IMR-90 (cell line): ENCODE measurements around the gene LCE6A. TPM values are rescaled to one million over a fixed set of nuclear protein-coding genes. Genes with fewer than 3 reads are reported as not detected.

Experiments used
- ATAC-seq: fragments of 200-7000 bp; cut with Tn5 transposase; 2 replicates; pipeline ENCODE4 v1.9.1; 2020; ENCODE audit warnings: low read depth, mild to moderate bottlenecking, moderate library complexity
- BruUV-seq: library from RNA; stranded (reverse); fragments of 400-500 nt; replicated peaks from 2 replicates; lab custom pipeline; 2021; lab: Mats Ljungman, UMichigan
- CTCF ChIA-PET: fragments of 300-600 bp; formaldehyde crosslinking; extraction: SDS; loops from one replicate; lab custom pipeline; 2021; ENCODE audit warnings: antibody characterized with exemption; lab: Yijun Ruan, JAX
- POLR2A ChIA-PET: fragments of 300-600 bp; sonication (Branson Sonifier 250); formaldehyde crosslinking; loops from one replicate; lab custom pipeline; 2022; ENCODE audit warnings: antibody characterized with exemption; ENCODE audit not compliant: unreplicated experiment; lab: Charles Lee
- DNase-seq: peaks from one replicate; pipeline ENCODE4 v3.0.0; 2013
- H2AFZ ChIP-seq: replicated peaks from 2 replicates; pipeline ENCODE3; 2013; ENCODE audit warnings: low read length, mild to moderate bottlenecking; ENCODE audit not compliant: poor library complexity
- H2AK5ac ChIP-seq: 2 replicates; pipeline ENCODE4 v1.6.1; 2013; ENCODE audit warnings: low read depth, low read length, inconsistent platforms
- H2AK9ac ChIP-seq: replicated peaks from 2 replicates; pipeline ENCODE3; 2013; ENCODE audit warnings: mild to moderate bottlenecking, low read depth, low read length, moderate library complexity; ENCODE audit not compliant: poor library complexity
- H2BK120ac ChIP-seq: 2 replicates; pipeline ENCODE4 v1.6.1; 2013; ENCODE audit warnings: low read depth, low read length, inconsistent platforms
- H2BK15ac ChIP-seq: 3 replicates; pipeline ENCODE4 v1.6.1; 2013; ENCODE audit warnings: low read depth, low read length, inconsistent platforms
- H2BK20ac ChIP-seq: 2 replicates; pipeline ENCODE4 v1.6.1; 2013; ENCODE audit warnings: low read depth, mild to moderate bottlenecking, inconsistent platforms, low read length, moderate library complexity
- H2BK5ac ChIP-seq: 2 replicates; pipeline ENCODE4 v1.6.1; 2013; ENCODE audit warnings: mild to moderate bottlenecking, low read depth, low read length, inconsistent platforms; ENCODE audit not compliant: poor library complexity, severe bottlenecking
- H3K14ac ChIP-seq: replicated peaks from 2 replicates; pipeline ENCODE4 v1.6.1; 2013; ENCODE audit warnings: low read depth, low read length, inconsistent platforms
- H3K18ac ChIP-seq: 2 replicates; pipeline ENCODE4 v1.6.1; 2013; ENCODE audit warnings: low read depth, low read length, control low read depth
- H3K23ac ChIP-seq: 2 replicates; pipeline ENCODE4 v1.6.1; 2013; ENCODE audit warnings: low read depth, low read length, inconsistent platforms
- H3K27ac ChIP-seq: 2 replicates; pipeline ENCODE4 v1.5.1; 2013; ENCODE audit warnings: mild to moderate bottlenecking, control low read depth, low read length; ENCODE audit not compliant: insufficient read depth
- H3K27me3 ChIP-seq: 2 replicates; pipeline ENCODE4 v1.6.1; 2013; ENCODE audit warnings: low read length; ENCODE audit not compliant: control insufficient read depth, insufficient read depth
- H3K36me3 ChIP-seq: 2 replicates; pipeline ENCODE4 v1.6.1; 2013; ENCODE audit warnings: low read length, mixed read lengths; ENCODE audit not compliant: control insufficient read depth, insufficient read depth
- H3K4ac ChIP-seq: 2 replicates; pipeline ENCODE4 v1.6.1; 2013; ENCODE audit warnings: low read depth, low read length, inconsistent platforms
- H3K4me1 ChIP-seq: 2 replicates; pipeline ENCODE4 v1.6.1; 2013; ENCODE audit warnings: low read length, mixed read lengths; ENCODE audit not compliant: control insufficient read depth, insufficient read depth
- H3K4me2 ChIP-seq: 2 replicates; pipeline ENCODE4 v1.6.1; 2013; ENCODE audit warnings: low read depth, mild to moderate bottlenecking, control low read depth, low read length, moderate library complexity
- H3K4me3 ChIP-seq: 2 replicates; pipeline ENCODE4 v1.5.1; 2013; ENCODE audit warnings: low read depth, mild to moderate bottlenecking, control low read depth, low read length, moderate library complexity; ENCODE audit not compliant: insufficient read depth
- H3K56ac ChIP-seq: 2 replicates; pipeline ENCODE4 v1.6.1; 2013; ENCODE audit warnings: low read length, inconsistent platforms; ENCODE audit not compliant: insufficient read depth; ENCODE audit errors: extremely low read depth
- H3K79me1 ChIP-seq, 2 experiments: 2 replicates each; pipeline ENCODE4 v1.6.1; 2013; ENCODE audit warnings: low read length in 2 of 2, inconsistent platforms in 1 of 2, low read depth in 1 of 2
- H3K9ac ChIP-seq: 2 replicates; pipeline ENCODE4 v1.6.1; 2013; ENCODE audit warnings: low read depth, low read length, control low read depth
- H3K9me1 ChIP-seq: 2 replicates; pipeline ENCODE4 v1.6.1; 2013; ENCODE audit warnings: low read length, inconsistent platforms; ENCODE audit not compliant: insufficient read depth
- H3K9me3 ChIP-seq: 2 replicates; pipeline ENCODE4 v1.6.1; 2013; ENCODE audit warnings: low read length; ENCODE audit not compliant: control insufficient read depth, insufficient read depth
- H4K20me1 ChIP-seq: 2 replicates; pipeline ENCODE4 v1.6.1; 2013; ENCODE audit warnings: low read length, inconsistent platforms; ENCODE audit not compliant: insufficient read depth
- H4K5ac ChIP-seq: 2 replicates; pipeline ENCODE4 v1.6.1; 2013; ENCODE audit warnings: mild to moderate bottlenecking, low read depth, low read length, control low read depth
- H4K8ac ChIP-seq, 2 experiments: 2 replicates each; pipeline ENCODE4 v1.6.1; 2013; ENCODE audit warnings: low read depth in 2 of 2, low read length in 2 of 2, control low read depth in 1 of 2, inconsistent platforms in 1 of 2
- H4K91ac ChIP-seq: 2 replicates; pipeline ENCODE4 v1.6.1; 2013; ENCODE audit warnings: low read depth, low read length, inconsistent platforms; ENCODE audit not compliant: insufficient read depth
- BHLHE40 ChIP-seq: fragments of 150-350 bp; IDR thresholded peaks from 2 replicates; pipeline ENCODE4 v1.6.1; 2016; ENCODE audit warnings: mild to moderate bottlenecking, low read depth, low read length
- CEBPB ChIP-seq: IDR thresholded peaks from 2 replicates; pipeline ENCODE4 v1.6.1; 2012; ENCODE audit warnings: low read depth, low read length, improper control_type of control experiment
- CHD1 ChIP-seq: IDR thresholded peaks from 2 replicates; pipeline ENCODE4 v1.6.1; 2012; ENCODE audit warnings: low read depth, low read length, improper control_type of control experiment
- ELK1 ChIP-seq: fragments of 150-350 bp; IDR thresholded peaks from 2 replicates; pipeline ENCODE4 v1.6.1; 2016; ENCODE audit warnings: low read depth, mild to moderate bottlenecking, low read length, moderate library complexity, borderline replicate concordance
- FOS ChIP-seq: fragments of 150-350 bp; IDR thresholded peaks from 2 replicates; pipeline ENCODE4 v1.6.1; 2016; ENCODE audit warnings: low read depth, low read length
- MAFK ChIP-seq: IDR thresholded peaks from 2 replicates; pipeline ENCODE4 v1.6.1; 2012; ENCODE audit warnings: low read depth, low read length, improper control_type of control experiment
- MAZ ChIP-seq: IDR thresholded peaks from 2 replicates; pipeline ENCODE4 v1.6.1; 2012; ENCODE audit warnings: low read depth, mild to moderate bottlenecking, low read length, improper control_type of control experiment, moderate library complexity, borderline replicate concordance
- MXI1 ChIP-seq: IDR thresholded peaks from 2 replicates; pipeline ENCODE4 v1.6.1; 2012; ENCODE audit warnings: low read depth, mild to moderate bottlenecking, low read length, moderate library complexity, borderline replicate concordance
- NFE2L2 ChIP-seq: fragments of 150-350 bp; IDR thresholded peaks from 2 replicates; pipeline ENCODE4 v1.6.1; 2016; ENCODE audit warnings: low read depth, mild to moderate bottlenecking, low read length
- POLR2A ChIP-seq: IDR thresholded peaks from 2 replicates; pipeline ENCODE4 v1.6.1; 2012; ENCODE audit warnings: mild to moderate bottlenecking, low read depth, low read length
- RAD21 ChIP-seq: IDR thresholded peaks from 2 replicates; pipeline ENCODE4 v1.6.1; 2012; ENCODE audit warnings: low read length, improper control_type of control experiment
- RCOR1 ChIP-seq: IDR thresholded peaks from 2 replicates; pipeline ENCODE4 v1.6.1; 2012; ENCODE audit warnings: mild to moderate bottlenecking, low read length, improper control_type of control experiment; ENCODE audit not compliant: insufficient replicate concordance
- RFX5 ChIP-seq: IDR thresholded peaks from 2 replicates; pipeline ENCODE4 v1.8.0; 2012; ENCODE audit warnings: low read depth, mild to moderate bottlenecking, low read length, moderate library complexity
- SMC3 ChIP-seq: fragments of 150-350 bp; IDR thresholded peaks from 2 replicates; pipeline ENCODE4 v1.6.1; 2016; ENCODE audit warnings: low read depth, mild to moderate bottlenecking, antibody characterized with exemption, low read length, moderate library complexity
- WGBS, 2 experiments: methylation state at CpG; one replicate each; pipeline versions ENCODE4 v1.1.5 to v1.1.7; 2013; ENCODE audit warnings: missing lambda C conversion rate in 2 of 2; ENCODE audit not compliant: insufficient read length in 1 of 2; ENCODE audit errors: extremely low coverage in 2 of 2; 5-methylcytosine and 5-hydroxymethylcytosine counted together
- dilution Hi-C: fragments of 300-500 bp; cut with HindIII; formaldehyde crosslinking; loops from one replicate; pipeline ENCODE4 v1.14.3; 2018; ENCODE audit warnings: low sequenced_read_pairs; ENCODE audit not compliant: unreplicated experiment
- in situ Hi-C: fragments of 300-500 bp; cut with MboI; formaldehyde crosslinking; loops from 3 replicates; pipeline ENCODE4 v1.14.3; 2019; ENCODE audit warnings: low sequenced_read_pairs, inconsistent platforms, mixed read lengths
- intact Hi-C: fragments of 100-400 bp; cut with micrococcal nuclease; formaldehyde crosslinking; loops from 2 replicates; pipeline ENCODE4 v1.10.0; 2022
- polyA plus RNA-seq, 3 experiments: library from polyadenylated mRNA; depleted of rRNA; stranded (reverse); fragments of >200 nt; gene quantifications; 2 replicates each; pipeline ENCODE4 v1.2.3, GENCODE V29; 2012; ENCODE audit warnings: low replicate concordance in 1 of 3
- total RNA-seq: library from RNA; depleted of rRNA; stranded (reverse); fragments of >200 nt; gene quantifications from 2 replicates; pipeline ENCODE4 v1.2.3, GENCODE V29; 2012
- TF ChIP-seq, protein P1 (sequence below): conservative IDR thresholded peaks from 2 replicates; pipeline ENCODE4 v1.5.1; 2012; ENCODE audit warnings: mild to moderate bottlenecking, low read depth, low read length, improper control_type of control experiment
- TF ChIP-seq, protein P2 (sequence below): fragments of 150-350 bp; IDR thresholded peaks from 2 replicates; pipeline ENCODE4 v1.6.1; 2017; ENCODE audit warnings: mild to moderate bottlenecking, antibody characterized with exemption, low read length, low read depth

LCE6A gene
- total and polyA plus RNA-seq, 2 of the 4 experiments (the other 2 are of a cell fraction), result not detected

GRCh38 chr1:152811671-152812070 is 31.0 kb upstream of the LCE6A start, which contains the start of gene LCE1B:
TSS of gene LCE1B (plus strand) at chr1:152811971. CDS start at chr1:152812447, 476 bp downstream.
- no peak within 1 kb of the TSS for H2BK20ac ChIP-seq
- no peaks in the 10 kb centered on the region for H4K20me1 ChIP-seq
- DNase-seq, result no peak
- no peak within 1 kb of the TSS for H4K8ac ChIP-seq
- no peak within 1 kb of the TSS for H2BK5ac ChIP-seq
- H2AK5ac ChIP-seq, result no peak within 1 kb of the TSS
- H3K9me1 ChIP-seq, result no peaks in the 10 kb centered on the region
- H3K27ac ChIP-seq, result no peak within 1 kb of the TSS
- WGBS, 2 experiments, result no CpG with 5 or more reads among the region's 2 CpGs
- H3K79me1 ChIP-seq, result no peaks in the 10 kb centered on the region
- no peak within 1 kb of the TSS for H3K9ac ChIP-seq
- no peak within 1 kb of the TSS for H3K14ac ChIP-seq
- TF ChIP-seq MAFK, result no peak
- TF ChIP-seq BHLHE40, result no peak
- TF ChIP-seq, protein P1, sequence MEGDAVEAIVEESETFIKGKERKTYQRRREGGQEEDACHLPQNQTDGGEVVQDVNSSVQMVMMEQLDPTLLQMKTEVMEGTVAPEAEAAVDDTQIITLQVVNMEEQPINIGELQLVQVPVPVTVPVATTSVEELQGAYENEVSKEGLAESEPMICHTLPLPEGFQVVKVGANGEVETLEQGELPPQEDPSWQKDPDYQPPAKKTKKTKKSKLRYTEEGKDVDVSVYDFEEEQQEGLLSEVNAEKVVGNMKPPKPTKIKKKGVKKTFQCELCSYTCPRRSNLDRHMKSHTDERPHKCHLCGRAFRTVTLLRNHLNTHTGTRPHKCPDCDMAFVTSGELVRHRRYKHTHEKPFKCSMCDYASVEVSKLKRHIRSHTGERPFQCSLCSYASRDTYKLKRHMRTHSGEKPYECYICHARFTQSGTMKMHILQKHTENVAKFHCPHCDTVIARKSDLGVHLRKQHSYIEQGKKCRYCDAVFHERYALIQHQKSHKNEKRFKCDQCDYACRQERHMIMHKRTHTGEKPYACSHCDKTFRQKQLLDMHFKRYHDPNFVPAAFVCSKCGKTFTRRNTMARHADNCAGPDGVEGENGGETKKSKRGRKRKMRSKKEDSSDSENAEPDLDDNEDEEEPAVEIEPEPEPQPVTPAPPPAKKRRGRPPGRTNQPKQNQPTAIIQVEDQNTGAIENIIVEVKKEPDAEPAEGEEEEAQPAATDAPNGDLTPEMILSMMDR, result no peak
- TF ChIP-seq, protein P2, sequence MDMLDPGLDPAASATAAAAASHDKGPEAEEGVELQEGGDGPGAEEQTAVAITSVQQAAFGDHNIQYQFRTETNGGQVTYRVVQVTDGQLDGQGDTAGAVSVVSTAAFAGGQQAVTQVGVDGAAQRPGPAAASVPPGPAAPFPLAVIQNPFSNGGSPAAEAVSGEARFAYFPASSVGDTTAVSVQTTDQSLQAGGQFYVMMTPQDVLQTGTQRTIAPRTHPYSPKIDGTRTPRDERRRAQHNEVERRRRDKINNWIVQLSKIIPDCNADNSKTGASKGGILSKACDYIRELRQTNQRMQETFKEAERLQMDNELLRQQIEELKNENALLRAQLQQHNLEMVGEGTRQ, result no peak
- TF ChIP-seq CHD1, result no peak
- no peak for TF ChIP-seq SMC3
- TF ChIP-seq ELK1, result no peak
- no peak for TF ChIP-seq MXI1
- TF ChIP-seq RCOR1, result no peak
- no peak for TF ChIP-seq CEBPB
- no peak for TF ChIP-seq MAZ
- no peak for TF ChIP-seq NFE2L2
- TF ChIP-seq RFX5, result no peak
- TF ChIP-seq FOS, result no peak
- TF ChIP-seq POLR2A, result no peak
- TF ChIP-seq RAD21, result no peak
- H2BK15ac ChIP-seq, result no peak within 1 kb of the TSS
- CTCF ChIA-PET, result no interaction called here
- H3K56ac ChIP-seq, result no peak within 1 kb of the TSS
- H4K91ac ChIP-seq, result no peak within 1 kb of the TSS
- in situ Hi-C loops (no loop called here), dilution Hi-C loops (no loop called here), intact Hi-C loops (no loop called here)
- POLR2A ChIA-PET, result no interaction called here
- no peak within 1 kb of the TSS for H3K4me3 ChIP-seq
- no peak for ATAC-seq
- H3K23ac ChIP-seq, result no peak within 1 kb of the TSS
- no peaks in the 10 kb centered on the region for H3K36me3 ChIP-seq
- no peak within 1 kb of the TSS for H3K4me2 ChIP-seq
- no peak within 1 kb of the TSS for H3K4ac ChIP-seq
- no peaks in the 10 kb centered on the region for H3K4me1 ChIP-seq
- H2AK9ac ChIP-seq, result no peak within 1 kb of the TSS
- H4K5ac ChIP-seq, result no peak within 1 kb of the TSS
- no peak within 1 kb of the TSS for H2BK120ac ChIP-seq
- no peaks in the 10 kb centered on the region for H3K27me3 ChIP-seq
- no peak within 1 kb of the TSS for H3K18ac ChIP-seq
- H2AFZ ChIP-seq, result no peak within 1 kb of the TSS
- peaks cover 2% of the 10 kb centered on the region; the same call in 1 of the 2 replicates for H3K9me3 ChIP-seq
- BruUV-seq, result no TSS peak
